Muscle layer of duodenum (tissue), 2 donors: ENCODE data around the gene HRAS.

ENCODE experiments used
- H3K27ac ChIP-seq: one replicate; pipeline ENCODE4 v1.7.0; 2013; ENCODE audit warnings: mild to moderate bottlenecking, low read length
- H3K27me3 ChIP-seq: one replicate; pipeline ENCODE4 v1.7.0; 2013; ENCODE audit warnings: low read depth, mild to moderate bottlenecking, control low read depth, low read length
- H3K36me3 ChIP-seq, 2 donors: one replicate each; pipeline ENCODE4 v1.7.0; 2013; ENCODE audit warnings: low read length in 2 of 2, control low read depth in 1 of 2, mild to moderate bottlenecking in 1 of 2; ENCODE audit not compliant: insufficient read depth in 2 of 2, control insufficient read depth in 1 of 2
- H3K4me1 ChIP-seq, 2 donors: one replicate each; pipeline ENCODE4 v1.7.0; 2013; ENCODE audit warnings: low read length in 2 of 2, mild to moderate bottlenecking in 2 of 2, control low read depth in 1 of 2, moderate library complexity in 1 of 2; ENCODE audit not compliant: insufficient read depth in 2 of 2, control insufficient read depth in 1 of 2
- H3K4me3 ChIP-seq, 2 donors: one replicate each; pipeline ENCODE4 v1.7.0; 2013; ENCODE audit warnings: low read length in 2 of 2, low read depth in 1 of 2, mild to moderate bottlenecking in 1 of 2
- H3K9me3 ChIP-seq, 2 donors: one replicate each; pipeline ENCODE4 v1.7.0; 2013; ENCODE audit warnings: low read length in 2 of 2, control low read depth in 1 of 2, mild to moderate bottlenecking in 1 of 2; ENCODE audit not compliant: control insufficient read depth in 1 of 2
- donor health status: healthy.

Gene HRAS

DNA sequence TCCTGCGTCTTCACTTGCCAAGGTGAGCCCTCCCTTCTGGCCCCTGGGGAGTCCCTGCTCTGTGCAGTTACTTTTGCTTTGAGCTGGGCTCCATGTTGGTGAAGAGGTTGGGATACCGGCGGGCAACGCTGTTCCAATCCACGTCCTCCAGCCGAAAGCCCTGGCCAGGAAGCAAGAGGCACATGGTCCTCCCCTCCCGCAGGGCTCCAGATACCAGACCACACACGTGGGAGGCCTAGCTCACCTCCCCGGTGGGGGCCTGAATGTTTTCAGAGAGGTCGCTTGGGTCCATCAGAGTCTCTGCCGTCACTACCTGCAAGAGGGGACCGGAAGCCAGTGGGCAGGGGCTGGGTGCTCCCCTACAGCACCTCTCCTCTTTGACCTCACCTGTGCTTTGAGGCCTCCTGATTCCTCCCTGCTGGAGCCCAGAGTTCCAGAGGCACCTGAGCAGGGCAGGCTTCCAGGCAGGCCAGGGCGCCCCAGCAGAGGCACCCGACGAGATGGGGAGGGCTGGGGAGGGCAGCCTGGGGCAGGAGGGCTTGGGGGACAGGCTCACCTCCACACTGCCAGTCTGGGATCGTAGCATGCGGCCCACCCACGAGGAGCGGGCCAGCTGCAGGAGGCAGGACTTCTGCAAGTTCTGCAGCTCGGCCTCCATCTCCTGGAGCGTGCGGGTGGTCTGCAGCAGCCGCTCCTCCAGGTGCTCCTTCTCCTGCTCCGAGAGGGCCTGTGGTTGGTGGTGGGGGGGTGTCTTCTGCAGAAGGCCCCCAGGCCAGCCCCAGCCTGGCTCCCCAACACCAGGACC lies 22.2 kb upstream of the HRAS start:
- Histone ChIP-seq H3K27ac (no peak overlapping the region), H3K4me1 (peaks cover 0 to 35% of the 10 kb centered on the region in 2 donors), H3K4me3 (no peak overlapping the region), H3K27me3 (peaks cover 16% of the 10 kb centered on the region), H3K36me3 (no peaks in the 10 kb centered on the region), H3K9me3 (no peaks in the 10 kb centered on the region)

DNA sequence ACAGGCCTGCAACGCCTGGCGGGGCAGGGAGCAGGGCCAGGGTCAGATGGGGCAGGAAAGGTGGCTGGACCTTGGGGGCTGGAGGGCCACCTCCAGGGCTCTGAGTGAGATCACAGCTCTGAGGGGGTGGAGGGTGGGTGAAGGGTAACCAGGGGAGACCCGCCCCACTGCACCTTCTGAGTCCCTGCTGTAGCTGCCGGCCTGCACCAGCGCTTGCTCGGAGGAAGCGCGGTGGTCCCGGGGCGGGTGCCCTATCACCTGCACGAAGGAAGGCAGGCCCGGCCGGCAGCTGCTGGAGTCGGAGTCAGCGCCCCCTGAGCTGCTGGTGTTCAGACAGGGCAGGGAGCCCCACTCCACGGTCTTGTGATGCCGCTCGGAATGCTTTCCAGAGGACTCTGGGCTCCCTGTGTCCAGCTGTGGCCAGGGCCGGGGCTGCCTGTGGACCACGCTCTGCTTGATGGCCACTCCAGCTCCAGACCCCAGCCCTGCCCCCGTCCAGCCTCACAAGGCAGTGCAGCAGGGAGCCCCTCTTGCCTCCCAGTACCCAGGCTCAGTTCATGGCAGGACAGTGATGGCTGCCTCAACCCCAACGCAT lies 21.4 kb upstream of the HRAS start:
- no peak overlapping the region for H3K27ac ChIP-seq
- no peaks in the 10 kb centered on the region for H3K36me3 ChIP-seq
- no peaks in the 10 kb centered on the region for H3K9me3 ChIP-seq
- peaks cover 0 to 31% of the 10 kb centered on the region in 2 donors for H3K4me1 ChIP-seq
- H3K4me3 ChIP-seq, result no peak overlapping the region
- H3K27me3 ChIP-seq, result peaks cover 16% of the 10 kb centered on the region

DNA sequence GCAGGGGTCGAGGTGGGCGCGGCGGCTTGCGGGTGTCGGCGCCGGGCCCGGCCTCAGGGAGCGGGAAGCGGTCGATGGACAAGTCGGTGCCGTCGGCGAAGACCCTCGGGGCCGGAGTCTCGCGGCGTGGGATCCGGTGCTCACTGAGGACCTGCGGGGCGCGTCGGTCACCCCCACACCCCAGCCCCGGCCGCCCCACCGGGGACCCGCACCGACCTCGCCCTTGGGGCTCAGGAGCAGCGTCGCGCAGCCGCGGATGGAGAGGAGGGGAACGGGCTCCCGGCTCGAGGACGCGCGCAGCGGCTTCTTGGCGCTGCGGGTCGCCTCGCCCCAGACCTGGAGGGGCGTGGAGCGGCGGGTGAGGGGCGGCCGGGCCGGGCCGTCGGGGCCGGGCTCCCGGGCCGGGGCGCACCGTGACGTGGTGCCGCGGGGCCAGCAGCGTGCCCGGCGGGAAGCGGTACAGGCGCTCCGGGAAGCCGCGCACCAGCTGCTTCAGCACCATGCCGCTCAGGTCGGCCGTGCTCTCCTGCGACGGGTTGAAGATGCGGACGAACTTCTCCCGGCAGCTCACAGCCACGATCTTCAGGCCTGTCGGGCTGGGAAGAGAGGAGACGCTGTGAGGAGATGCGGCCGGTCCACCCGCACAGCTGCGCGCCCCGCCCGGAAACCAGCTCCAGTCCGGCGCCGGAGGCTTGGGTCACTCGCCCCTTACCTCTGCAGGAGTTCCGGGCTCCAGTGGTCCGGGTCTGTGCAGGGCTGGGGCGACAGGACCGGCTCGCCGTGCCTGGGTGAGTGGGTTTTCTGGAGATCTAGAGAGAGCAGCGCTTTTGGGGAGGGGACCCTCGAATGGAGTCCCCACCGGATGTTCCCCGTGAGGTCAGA lies 20.6 kb upstream of the HRAS start:
- Histone ChIP-seq H3K4me1 (peaks cover 0 to 24% of the 10 kb centered on the region in 2 donors), H3K36me3 (no peaks in the 10 kb centered on the region), H3K4me3 (peak overlapping the region in 1 of 2 donors; percentile 45), H3K9me3 (no peaks in the 10 kb centered on the region), H3K27ac (no peak overlapping the region), H3K27me3 (peaks cover 16% of the 10 kb centered on the region)

DNA sequence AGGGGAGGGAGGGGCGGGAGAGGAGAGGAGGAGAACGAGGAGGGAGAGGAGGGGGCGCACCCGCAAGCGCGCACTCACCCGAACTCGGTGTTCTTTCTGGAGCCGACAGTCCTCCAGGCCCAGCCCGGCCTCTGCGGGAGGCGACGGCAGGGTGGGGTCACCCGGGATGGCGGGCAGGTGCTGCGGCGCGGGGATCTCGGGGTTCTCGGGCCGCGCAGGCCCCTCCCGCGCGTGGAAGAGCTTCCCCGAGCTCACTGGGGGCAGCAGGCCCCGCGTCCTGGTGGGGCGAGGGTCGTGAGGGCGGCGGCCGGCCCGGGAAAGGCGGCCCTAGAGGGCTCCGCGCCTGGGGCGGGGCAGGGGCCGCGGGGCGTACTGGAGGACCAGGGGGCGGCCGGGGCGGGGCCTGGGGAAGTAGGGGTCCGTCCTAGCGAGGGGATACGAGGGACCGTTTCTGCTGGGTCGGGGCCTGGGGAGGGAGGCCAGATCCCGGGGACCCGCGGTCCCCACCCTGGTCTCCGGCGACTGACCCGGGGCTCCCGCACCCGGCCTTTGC lies 19.9 kb upstream of the HRAS start:
- Histone ChIP-seq H3K27me3 (peaks cover 16% of the 10 kb centered on the region), H3K27ac (no peak overlapping the region), H3K9me3 (no peaks in the 10 kb centered on the region), H3K4me1 (peaks cover 0 to 23% of the 10 kb centered on the region in 2 donors), H3K36me3 (no peaks in the 10 kb centered on the region), H3K4me3 (peak overlapping the region in 1 of 2 donors; percentile 45)

DNA sequence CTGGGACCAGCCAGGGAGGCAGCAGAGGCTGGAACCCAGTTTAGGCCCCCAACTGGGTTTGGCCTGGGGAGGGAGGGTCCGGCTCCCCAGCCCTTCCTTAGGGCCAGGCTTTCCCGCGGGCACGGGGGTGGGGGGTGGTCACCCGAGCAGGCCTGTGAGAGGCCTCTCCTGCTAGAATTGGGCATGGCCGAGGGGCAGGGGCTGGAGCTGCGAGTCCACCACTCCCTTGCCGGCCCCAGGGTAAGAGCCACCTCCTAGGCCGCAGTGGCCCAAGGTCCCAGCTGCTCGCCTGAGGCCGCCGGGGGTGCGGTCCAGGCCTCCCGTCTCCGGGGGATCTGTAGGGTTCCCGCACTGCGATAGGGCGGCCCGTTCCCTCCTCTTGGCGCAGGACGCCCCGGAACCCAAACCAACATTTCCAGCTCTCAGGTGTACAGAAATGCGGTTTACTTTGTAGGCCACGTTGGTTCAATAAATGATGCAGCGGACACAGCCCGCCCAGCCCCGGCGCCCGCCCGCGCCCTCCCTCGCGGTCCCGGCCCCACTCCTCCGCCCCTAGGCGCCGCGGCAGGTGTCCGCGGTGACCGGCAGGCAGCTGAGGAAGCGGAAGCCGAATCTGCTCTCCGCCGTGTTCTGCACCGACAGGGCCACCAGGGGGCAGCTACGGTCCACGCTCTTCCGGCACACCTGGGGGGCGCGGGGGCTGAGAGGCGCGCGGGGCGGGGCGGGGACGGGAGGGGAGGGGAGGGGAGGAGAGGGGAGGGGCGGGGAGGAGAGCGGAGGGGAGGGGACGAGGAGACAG lies 19.3 kb upstream of the HRAS start:
- no peaks in the 10 kb centered on the region for H3K9me3 ChIP-seq
- H3K4me3 ChIP-seq, result no peak overlapping the region
- H3K27me3 ChIP-seq, result peaks cover 16% of the 10 kb centered on the region
- peaks cover 0 to 16% of the 10 kb centered on the region in 2 donors for H3K4me1 ChIP-seq
- H3K36me3 ChIP-seq, result no peaks in the 10 kb centered on the region
- no peak overlapping the region for H3K27ac ChIP-seq

DNA sequence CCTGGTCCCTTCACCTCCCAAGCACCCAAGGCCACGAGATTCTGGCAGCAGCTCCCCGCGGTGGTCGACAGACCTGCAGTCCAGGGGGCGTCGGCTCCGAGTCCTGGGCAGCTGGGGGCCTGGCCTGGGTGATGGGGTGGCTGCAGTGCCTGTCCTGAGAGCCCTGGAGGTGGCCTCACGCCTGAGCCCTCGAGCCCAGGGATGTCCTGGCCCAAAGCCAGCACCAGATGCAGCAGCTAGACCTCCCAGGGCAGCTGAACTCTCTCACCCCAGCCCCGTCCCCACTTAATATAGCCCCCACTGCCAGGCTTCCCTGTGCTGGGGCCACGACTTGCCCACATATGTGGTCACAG lies 18.6 kb upstream of the HRAS start:
- no peaks in the 10 kb centered on the region for H3K9me3 ChIP-seq

DNA sequence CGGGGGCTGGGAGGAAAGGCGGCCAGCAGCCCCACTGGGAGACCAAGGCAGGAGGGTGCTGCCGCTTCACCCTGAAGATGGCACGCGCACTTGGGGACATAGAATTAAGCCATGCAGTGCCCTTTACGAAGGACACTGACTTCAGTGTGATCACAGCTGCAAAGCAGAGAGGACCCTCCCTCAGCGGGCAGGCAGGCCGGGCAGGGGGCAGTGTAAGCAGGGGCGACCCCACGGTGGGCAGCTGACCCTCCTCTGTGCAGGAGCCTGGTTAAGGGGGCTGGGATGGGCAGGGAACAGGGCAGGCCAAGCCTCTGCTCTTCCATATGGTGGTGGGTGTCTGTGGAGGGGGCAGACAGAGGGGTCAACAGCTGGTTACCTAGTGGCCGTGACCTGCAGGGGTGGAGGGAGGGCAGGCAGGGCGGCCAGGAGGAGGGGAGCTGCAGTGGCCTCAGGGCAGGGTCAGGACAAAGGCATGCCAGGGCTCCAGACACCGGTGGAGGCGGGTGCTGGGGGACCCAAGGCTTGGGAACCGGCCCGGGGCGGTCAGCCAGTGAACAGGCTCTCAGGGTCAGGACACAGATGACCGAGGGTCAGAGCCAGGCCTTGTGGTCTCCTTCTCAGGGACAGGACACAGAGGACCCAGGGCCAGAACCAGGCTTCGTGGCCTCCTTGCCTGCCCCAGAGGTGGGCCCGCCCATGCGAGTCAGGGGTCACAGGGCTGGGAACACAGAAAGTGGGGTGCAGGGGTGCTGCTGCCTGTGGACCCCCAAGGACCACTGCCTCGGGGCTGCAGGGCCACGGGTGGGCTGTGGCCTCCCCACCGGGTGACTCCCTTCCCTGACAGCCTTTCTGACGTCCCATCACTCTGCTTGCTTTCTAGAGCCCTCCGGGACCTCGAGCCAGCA lies 18.0 kb upstream of the HRAS start:
- no peak overlapping the region for H3K27ac ChIP-seq

More for the DNA sequence above, 18.6 kb upstream of the HRAS start:
- Histone ChIP-seq H3K27ac (no peak overlapping the region), H3K4me1 (peaks cover 0 to 16% of the 10 kb centered on the region in 2 donors), H3K27me3 (peaks cover 16% of the 10 kb centered on the region), H3K36me3 (no peaks in the 10 kb centered on the region), H3K4me3 (no peak overlapping the region)

DNA sequence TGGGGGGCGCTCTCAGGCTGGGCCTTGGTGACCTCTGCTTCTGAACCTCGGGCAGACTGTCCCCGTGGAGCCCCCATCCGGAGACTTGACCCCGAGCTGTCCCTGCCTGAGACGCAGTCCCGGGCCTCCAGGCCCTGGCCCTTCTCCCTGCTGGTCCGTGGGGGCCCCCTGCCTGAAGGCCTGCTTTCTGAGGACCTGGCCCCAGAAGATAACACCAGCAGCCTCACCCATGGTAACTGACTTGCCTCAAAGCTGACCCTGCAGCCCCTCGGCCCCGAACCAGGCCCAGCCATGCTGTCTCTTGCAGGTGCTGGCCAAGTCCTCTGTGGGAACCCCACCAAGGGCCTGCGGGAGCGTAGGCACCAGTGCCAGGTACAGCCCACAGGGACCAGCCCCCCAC lies 16.2 kb upstream of the HRAS start:
- no peaks in the 10 kb centered on the region for H3K9me3 ChIP-seq
- no peak overlapping the region for H3K27ac ChIP-seq
- no peak overlapping the region for H3K4me3 ChIP-seq
- H3K27me3 ChIP-seq, result peaks cover 10% of the 10 kb centered on the region
- no peaks in the 10 kb centered on the region for H3K36me3 ChIP-seq
- peaks cover 0 to 16% of the 10 kb centered on the region in 2 donors for H3K4me1 ChIP-seq

More for the DNA sequence above, 18.0 kb upstream of the HRAS start:
- H3K27me3 ChIP-seq, result peaks cover 16% of the 10 kb centered on the region
- H3K36me3 ChIP-seq, result no peaks in the 10 kb centered on the region
- peaks cover 0 to 16% of the 10 kb centered on the region in 2 donors for H3K4me1 ChIP-seq
- H3K9me3 ChIP-seq, result no peaks in the 10 kb centered on the region
- H3K4me3 ChIP-seq, result no peak overlapping the region

DNA sequence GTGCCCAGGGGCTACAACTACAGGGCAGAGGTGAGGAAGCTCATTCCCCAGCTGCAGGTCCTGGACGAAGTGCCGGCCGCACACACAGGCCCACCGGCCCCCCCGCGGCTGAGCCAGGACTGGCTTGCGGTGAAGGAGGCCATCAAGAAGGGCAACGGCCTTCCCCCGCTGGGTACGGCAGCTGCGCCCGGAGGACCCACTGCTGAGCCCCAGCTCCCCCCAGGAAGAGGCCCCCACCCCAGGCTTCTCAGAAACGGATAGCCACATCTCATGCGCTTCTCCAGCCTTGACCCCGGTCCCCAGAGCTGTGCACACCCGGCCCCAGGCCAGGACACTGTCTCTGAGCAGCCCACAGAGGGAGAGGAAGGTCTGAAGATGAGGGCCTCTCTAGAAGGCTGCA lies 15.8 kb upstream of the HRAS start:
- H3K4me1 ChIP-seq, result peaks cover 0 to 13% of the 10 kb centered on the region in 2 donors

DNA sequence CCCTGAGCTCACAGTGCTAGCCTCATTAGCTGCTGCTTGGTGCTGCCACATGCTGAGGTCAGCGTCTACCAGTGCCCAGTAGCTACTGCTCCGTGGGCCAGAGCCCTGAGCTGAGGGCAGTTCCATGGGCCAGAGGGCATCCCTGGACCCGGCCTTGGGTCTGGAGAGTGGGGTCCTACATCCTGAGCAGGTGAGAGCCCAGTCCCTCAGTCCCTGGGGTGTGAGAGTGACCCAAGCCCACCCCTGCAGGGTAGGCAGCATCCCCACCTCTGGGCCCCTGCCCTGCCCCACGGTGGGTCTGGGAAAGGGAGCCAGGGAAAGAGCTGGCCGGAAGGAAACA lies 15.3 kb upstream of the HRAS start:
- peaks cover 10% of the 10 kb centered on the region for H3K27me3 ChIP-seq
- H3K36me3 ChIP-seq, result no peaks in the 10 kb centered on the region
- H3K4me1 ChIP-seq, result peaks cover 0 to 11% of the 10 kb centered on the region in 2 donors
- no peak overlapping the region for H3K4me3 ChIP-seq
- H3K9me3 ChIP-seq, result no peaks in the 10 kb centered on the region
- H3K27ac ChIP-seq, result no peak overlapping the region

More for the DNA sequence above, 15.8 kb upstream of the HRAS start:
- H3K9me3 ChIP-seq, result no peaks in the 10 kb centered on the region
- H3K27ac ChIP-seq, result no peak overlapping the region
- H3K4me3 ChIP-seq, result no peak overlapping the region
- no peaks in the 10 kb centered on the region for H3K36me3 ChIP-seq
- H3K27me3 ChIP-seq, result peaks cover 10% of the 10 kb centered on the region
